Upper lobe of left lung (tissue), 4 donors: ENCODE data around the gene GRID1.

ENCODE experiments used
- CTCF ChIP-seq, 6 experiments: fragments of 450-650 bp in 4 of 6; fragments of 200-600 bp in 2 of 6; sonication (generic) in 2 of 6; IDR thresholded peaks; one replicate each; pipeline ENCODE4 v1.5.1; 2016 to 2019; ENCODE audit warnings: antibody characterized with exemption in 6 of 6
- EP300 ChIP-seq, 4 donors: sonication (generic); formaldehyde crosslinking; IDR thresholded peaks; one replicate each; pipeline ENCODE4 v1.5.1; 2017; ENCODE audit warnings: antibody characterized with exemption in 4 of 4, control low read depth in 2 of 4
- POLR2A ChIP-seq, 4 donors: fragments of 450-650 bp; IDR thresholded peaks; one replicate each; pipeline ENCODE4 v1.5.1; 2016 to 2017; ENCODE audit warnings: antibody characterized with exemption in 4 of 4, mild to moderate bottlenecking in 2 of 4
- POLR2AphosphoS5 ChIP-seq, 2 donors: sonication (generic); formaldehyde crosslinking; IDR thresholded peaks; one replicate each; pipeline ENCODE4 v1.5.1; 2017; ENCODE audit warnings: antibody characterized with exemption in 2 of 2

GRCh38 chr10:86056672-86057071, 309.9 kb downstream of the GRID1 start:
- no peak for TF ChIP-seq CTCF (IDR thresholded peaks at IDR 0.05)
- no peak for TF ChIP-seq EP300 (IDR thresholded peaks at IDR 0.05)
- TF ChIP-seq POLR2A (IDR thresholded peaks at IDR 0.05) = no peak
- no peak for TF ChIP-seq POLR2AphosphoS5 (IDR thresholded peaks at IDR 0.05)
